ENCODE measurements around the gene TANK. TPM values are rescaled to one million over a fixed set of nuclear protein-coding genes. Genes with fewer than 3 reads are reported as not detected.

Gene TANK
- total and polyA plus RNA-seq, 2 of the 13 experiments (the other 11 are each of a cell fraction or from before 2014, with no cell fraction given), result 66.9 to 96.1 TPM

DNA sequence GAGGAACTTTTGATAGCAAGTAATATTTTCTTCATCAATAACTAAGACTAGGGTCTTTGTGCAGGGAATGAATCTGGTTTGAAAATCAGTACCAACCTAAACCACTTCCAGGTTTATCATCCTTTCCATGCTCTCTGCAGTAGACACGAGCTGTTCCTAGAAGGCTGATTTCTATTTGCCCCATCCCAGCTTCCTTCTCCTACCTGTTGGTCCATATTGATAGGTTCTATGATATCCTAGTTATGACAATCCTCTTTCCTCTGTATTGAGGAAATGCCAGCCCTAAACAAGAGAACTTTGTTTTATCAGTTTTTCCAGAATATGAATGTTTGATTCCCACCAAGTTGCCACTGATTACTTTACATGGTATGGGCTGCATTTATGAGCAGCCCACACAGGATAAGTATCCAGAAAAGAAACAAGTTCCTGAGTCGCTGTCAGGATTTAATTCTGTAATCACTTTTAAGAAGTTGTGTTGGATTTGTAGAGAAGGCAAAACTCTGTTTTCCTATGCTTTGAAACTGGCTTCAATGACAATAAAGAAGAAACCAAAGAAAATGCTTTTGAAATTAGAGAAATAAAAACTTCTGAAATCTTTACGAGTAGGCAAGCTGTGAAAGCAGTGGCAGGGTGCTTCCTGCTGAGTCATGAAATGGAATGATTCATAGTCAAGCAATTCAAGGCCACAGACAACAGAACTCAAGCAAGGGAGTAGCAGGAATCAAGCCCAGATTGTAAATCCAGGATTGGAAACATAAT is 37.3 kb upstream of the TANK start (continued):
- TF ChIP-seq ASH2L (IDR thresholded peaks at IDR 0.05; ENCODE audit: insufficient read length, low read depth, low read length) (no peak), ZNF160 (CRISPR knock-in tag; IDR thresholded peaks at IDR 0.05) (0 out of 2 replicates have a peak, but pooled peaks have one; percentile 29), ZMAT3 (CRISPR knock-in tag; conservative IDR thresholded peaks at IDR 0.05) (no peak), ZNF335 (CRISPR knock-in tag; IDR thresholded peaks at IDR 0.05) (no peak), ZFP90 (CRISPR knock-in tag; IDR thresholded peaks at IDR 0.05; ENCODE audit: borderline replicate concordance) (no peak), TAF15 (IDR thresholded peaks at IDR 0.05; ENCODE audit: low read depth, low read length, poor library complexity, severe bottlenecking) (no peak), FOSL2 (CRISPR knock-in tag; IDR thresholded peaks at IDR 0.05) (peak; percentile 99), ZNF446 (CRISPR knock-in tag; IDR thresholded peaks at IDR 0.05) (no peak), SP2 (CRISPR knock-in tag; IDR thresholded peaks at IDR 0.05) (no peak), KDM3A (CRISPR knock-in tag; IDR thresholded peaks at IDR 0.05; ENCODE audit: low read depth) (no peak), SRSF1 (optimal IDR thresholded peaks at IDR 0.05; ENCODE audit: low read depth, low read length) (no peak), NR2C2 (CRISPR knock-in tag; IDR thresholded peaks at IDR 0.05; ENCODE audit: borderline replicate concordance) (no peak), ADNP (CRISPR knock-in tag; IDR thresholded peaks at IDR 0.05) (no peak), ZNF10 (CRISPR knock-in tag; IDR thresholded peaks at IDR 0.05; ENCODE audit: borderline replicate concordance, low read depth) (no peak)
- TF ChIP-seq, protein P1, sequence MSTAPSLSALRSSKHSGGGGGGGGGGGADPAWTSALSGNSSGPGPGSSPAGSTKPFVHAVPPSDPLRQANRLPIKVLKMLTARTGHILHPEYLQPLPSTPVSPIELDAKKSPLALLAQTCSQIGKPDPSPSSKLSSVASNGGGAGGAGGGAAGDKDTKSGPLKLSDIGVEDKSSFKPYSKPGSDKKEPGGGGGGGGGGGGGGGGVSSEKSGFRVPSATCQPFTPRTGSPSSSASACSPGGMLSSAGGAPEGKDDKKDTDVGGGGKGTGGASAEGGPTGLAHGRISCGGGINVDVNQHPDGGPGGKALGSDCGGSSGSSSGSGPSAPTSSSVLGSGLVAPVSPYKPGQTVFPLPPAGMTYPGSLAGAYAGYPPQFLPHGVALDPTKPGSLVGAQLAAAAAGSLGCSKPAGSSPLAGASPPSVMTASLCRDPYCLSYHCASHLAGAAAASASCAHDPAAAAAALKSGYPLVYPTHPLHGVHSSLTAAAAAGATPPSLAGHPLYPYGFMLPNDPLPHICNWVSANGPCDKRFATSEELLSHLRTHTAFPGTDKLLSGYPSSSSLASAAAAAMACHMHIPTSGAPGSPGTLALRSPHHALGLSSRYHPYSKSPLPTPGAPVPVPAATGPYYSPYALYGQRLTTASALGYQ (CRISPR knock-in tag; IDR thresholded peaks at IDR 0.05), result no peak
- TF ChIP-seq, protein P2, sequence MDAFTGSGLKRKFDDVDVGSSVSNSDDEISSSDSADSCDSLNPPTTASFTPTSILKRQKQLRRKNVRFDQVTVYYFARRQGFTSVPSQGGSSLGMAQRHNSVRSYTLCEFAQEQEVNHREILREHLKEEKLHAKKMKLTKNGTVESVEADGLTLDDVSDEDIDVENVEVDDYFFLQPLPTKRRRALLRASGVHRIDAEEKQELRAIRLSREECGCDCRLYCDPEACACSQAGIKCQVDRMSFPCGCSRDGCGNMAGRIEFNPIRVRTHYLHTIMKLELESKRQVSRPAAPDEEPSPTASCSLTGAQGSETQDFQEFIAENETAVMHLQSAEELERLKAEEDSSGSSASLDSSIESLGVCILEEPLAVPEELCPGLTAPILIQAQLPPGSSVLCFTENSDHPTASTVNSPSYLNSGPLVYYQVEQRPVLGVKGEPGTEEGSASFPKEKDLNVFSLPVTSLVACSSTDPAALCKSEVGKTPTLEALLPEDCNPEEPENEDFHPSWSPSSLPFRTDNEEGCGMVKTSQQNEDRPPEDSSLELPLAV (CRISPR knock-in tag; conservative IDR thresholded peaks at IDR 0.05; ENCODE audit: low read depth), result no peak
- TF ChIP-seq, protein P3, sequence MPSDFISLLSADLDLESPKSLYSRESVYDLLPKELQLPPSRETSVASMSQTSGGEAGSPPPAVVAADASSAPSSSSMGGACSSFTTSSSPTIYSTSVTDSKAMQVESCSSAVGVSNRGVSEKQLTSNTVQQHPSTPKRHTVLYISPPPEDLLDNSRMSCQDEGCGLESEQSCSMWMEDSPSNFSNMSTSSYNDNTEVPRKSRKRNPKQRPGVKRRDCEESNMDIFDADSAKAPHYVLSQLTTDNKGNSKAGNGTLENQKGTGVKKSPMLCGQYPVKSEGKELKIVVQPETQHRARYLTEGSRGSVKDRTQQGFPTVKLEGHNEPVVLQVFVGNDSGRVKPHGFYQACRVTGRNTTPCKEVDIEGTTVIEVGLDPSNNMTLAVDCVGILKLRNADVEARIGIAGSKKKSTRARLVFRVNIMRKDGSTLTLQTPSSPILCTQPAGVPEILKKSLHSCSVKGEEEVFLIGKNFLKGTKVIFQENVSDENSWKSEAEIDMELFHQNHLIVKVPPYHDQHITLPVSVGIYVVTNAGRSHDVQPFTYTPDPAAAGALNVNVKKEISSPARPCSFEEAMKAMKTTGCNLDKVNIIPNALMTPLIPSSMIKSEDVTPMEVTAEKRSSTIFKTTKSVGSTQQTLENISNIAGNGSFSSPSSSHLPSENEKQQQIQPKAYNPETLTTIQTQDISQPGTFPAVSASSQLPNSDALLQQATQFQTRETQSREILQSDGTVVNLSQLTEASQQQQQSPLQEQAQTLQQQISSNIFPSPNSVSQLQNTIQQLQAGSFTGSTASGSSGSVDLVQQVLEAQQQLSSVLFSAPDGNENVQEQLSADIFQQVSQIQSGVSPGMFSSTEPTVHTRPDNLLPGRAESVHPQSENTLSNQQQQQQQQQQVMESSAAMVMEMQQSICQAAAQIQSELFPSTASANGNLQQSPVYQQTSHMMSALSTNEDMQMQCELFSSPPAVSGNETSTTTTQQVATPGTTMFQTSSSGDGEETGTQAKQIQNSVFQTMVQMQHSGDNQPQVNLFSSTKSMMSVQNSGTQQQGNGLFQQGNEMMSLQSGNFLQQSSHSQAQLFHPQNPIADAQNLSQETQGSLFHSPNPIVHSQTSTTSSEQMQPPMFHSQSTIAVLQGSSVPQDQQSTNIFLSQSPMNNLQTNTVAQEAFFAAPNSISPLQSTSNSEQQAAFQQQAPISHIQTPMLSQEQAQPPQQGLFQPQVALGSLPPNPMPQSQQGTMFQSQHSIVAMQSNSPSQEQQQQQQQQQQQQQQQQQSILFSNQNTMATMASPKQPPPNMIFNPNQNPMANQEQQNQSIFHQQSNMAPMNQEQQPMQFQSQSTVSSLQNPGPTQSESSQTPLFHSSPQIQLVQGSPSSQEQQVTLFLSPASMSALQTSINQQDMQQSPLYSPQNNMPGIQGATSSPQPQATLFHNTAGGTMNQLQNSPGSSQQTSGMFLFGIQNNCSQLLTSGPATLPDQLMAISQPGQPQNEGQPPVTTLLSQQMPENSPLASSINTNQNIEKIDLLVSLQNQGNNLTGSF (CRISPR knock-in tag; IDR thresholded peaks at IDR 0.05), result no peak
- TF ChIP-seq, protein P4, sequence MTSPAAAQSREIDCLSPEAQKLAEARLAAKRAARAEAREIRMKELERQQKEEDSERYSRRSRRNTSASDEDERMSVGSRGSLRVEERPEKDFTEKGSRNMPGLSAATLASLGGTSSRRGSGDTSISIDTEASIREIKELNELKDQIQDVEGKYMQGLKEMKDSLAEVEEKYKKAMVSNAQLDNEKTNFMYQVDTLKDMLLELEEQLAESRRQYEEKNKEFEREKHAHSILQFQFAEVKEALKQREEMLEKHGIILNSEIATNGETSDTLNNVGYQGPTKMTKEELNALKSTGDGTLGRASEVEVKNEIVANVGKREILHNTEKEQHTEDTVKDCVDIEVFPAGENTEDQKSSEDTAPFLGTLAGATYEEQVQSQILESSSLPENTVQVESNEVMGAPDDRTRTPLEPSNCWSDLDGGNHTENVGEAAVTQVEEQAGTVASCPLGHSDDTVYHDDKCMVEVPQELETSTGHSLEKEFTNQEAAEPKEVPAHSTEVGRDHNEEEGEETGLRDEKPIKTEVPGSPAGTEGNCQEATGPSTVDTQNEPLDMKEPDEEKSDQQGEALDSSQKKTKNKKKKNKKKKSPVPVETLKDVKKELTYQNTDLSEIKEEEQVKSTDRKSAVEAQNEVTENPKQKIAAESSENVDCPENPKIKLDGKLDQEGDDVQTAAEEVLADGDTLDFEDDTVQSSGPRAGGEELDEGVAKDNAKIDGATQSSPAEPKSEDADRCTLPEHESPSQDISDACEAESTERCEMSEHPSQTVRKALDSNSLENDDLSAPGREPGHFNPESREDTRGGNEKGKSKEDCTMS (CRISPR knock-in tag; conservative IDR thresholded peaks at IDR 0.05), result no peak

All from HepG2 (cell line).